Ovary (tissue), 9 donors: ENCODE measurements around the gene CCL8. TPM values are rescaled to one million over a fixed set of nuclear protein-coding genes. Genes with fewer than 3 reads are reported as not detected.

Experiments
- DNase-seq, 5 donors: peaks; one replicate each; pipeline ENCODE4 v3.0.0-alpha.2; 2019 to 2020
- H3K27ac ChIP-seq, 2 donors: fragments of 200-600 bp; one replicate each; pipeline versions ENCODE4 v1.5.1 to v1.8.0; 2019 to 2022
- H3K27me3 ChIP-seq: fragments of 200-600 bp; one replicate; pipeline ENCODE4 v1.8.0; 2022
- H3K36me3 ChIP-seq: fragments of 200-600 bp; sonication (generic); one replicate; pipeline ENCODE4 v1.5.1; 2019
- H3K4me1 ChIP-seq: one replicate; pipeline ENCODE4 v1.8.1; 2013; ENCODE audit warnings: mild to moderate bottlenecking, moderate library complexity; ENCODE audit not compliant: insufficient read depth
- H3K4me3 ChIP-seq: fragments of 200-600 bp; sonication (generic); one replicate; pipeline ENCODE4 v1.5.1; 2017
- H3K9me3 ChIP-seq, 2 donors: fragments of 200-600 bp in 1 of 2; sonication (generic) in 1 of 2; one replicate each; pipeline versions ENCODE4 v1.5.1 to v1.8.1; 2013 to 2019; ENCODE audit warnings: mild to moderate bottlenecking in 1 of 2, moderate library complexity in 1 of 2
- EP300 ChIP-seq: sonication (generic); formaldehyde crosslinking; IDR thresholded peaks from one replicate; pipeline ENCODE4 v1.6.1; 2017; ENCODE audit warnings: antibody characterized with exemption
- POLR2A ChIP-seq: fragments of 450-650 bp; IDR thresholded peaks from one replicate; pipeline ENCODE4 v1.6.1; 2017; ENCODE audit warnings: antibody characterized with exemption, mild to moderate bottlenecking, moderate library complexity
- WGBS, 3 donors: extraction: QIAGEN DNeasy Blood & Tissue Kit in 1 of 3; methylation state at CpG; one replicate each; pipeline versions ENCODE4 v1.1.5 to v1.1.7; 2013 to 2017; 5-methylcytosine and 5-hydroxymethylcytosine counted together
- intact Hi-C, 4 donors: fragments of 100-400 bp; cut with DNase I; formaldehyde crosslinking; loops; one replicate each; pipeline versions ENCODE4 v1.11.0 to v1.15.1; 2022 to 2023
- polyA plus RNA-seq, 2 donors: library from polyadenylated mRNA; stranded (reverse); fragments of 200-250 nt in 1 of 2; fragments of 350-450 nt in 1 of 2; fragmentation: Illumina TruSeq in 1 of 2; extraction: RNeasy Lipid Tissue Mini Kit (QIAGEN cat#74804) in 1 of 2; gene quantifications; one replicate each; pipeline ENCODE4 v1.2.3, GENCODE V29; 2013 to 2014
- total RNA-seq, 7 donors: library from RNA; depleted of rRNA in 2 of 7; stranded (reverse); fragments of >200 nt in 2 of 7; fragmentation: NEBNext Ultra II Directional in 3 of 7; extraction: Animal tissue kit (Norgen Biotek cat#: 25700) in 3 of 7; gene quantifications; one replicate each; pipeline versions ENCODE4 v1.1.0 to v1.2.4, GENCODE V29; 2016 to 2023
- TF ChIP-seq, protein P1 (sequence below), 3 donors: fragments of 450-650 bp in 2 of 3; fragments of 200-600 bp in 1 of 3; IDR thresholded peaks; one replicate each; pipeline versions ENCODE4 v1.5.1 to v1.8.0; 2016 to 2022; ENCODE audit warnings: antibody characterized with exemption in 3 of 3, mild to moderate bottlenecking in 1 of 3
- donor health status: DM: no; HTN: no; CAD: no; lungs with moderate emphysema.
- donor health status: DM: no; HTN: no; CAD: no.
- donor health status: Bipolar disorder and iron deficiency.
- donor health status: DM: yes; HTN: yes; CAD: no.
- donor health status: DM: no; HTN: no; CAD: no.
- donor health status: DM: yes; HTN: yes; CAD: no.

CCL8 gene
- total and polyA plus RNA-seq, 9 donors, result 0.15 to 3.7 (median 0.48) TPM; not detected in 2

DNA sequence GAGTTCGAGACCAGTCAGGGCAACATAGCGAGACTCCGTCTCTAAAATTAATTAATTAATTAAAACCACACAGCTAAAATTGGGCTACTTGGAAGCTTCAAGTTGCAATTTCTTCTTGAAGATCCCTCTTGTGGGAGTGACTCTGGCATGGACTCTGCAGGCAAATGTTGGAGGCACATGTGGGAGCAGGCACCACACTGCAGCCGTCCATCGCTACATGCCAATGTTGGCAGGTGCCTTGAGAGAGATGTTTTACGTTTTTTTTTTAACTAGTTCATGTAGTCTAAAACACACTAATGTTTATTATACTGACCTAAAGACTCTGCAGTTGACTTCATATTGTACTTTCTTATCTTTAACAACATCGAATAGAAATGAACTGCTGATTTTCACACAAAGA is 7.9 kb upstream of the CCL8 start:
- Histone ChIP-seq H3K36me3 (no peaks in the 10 kb centered on the region), H3K27ac (no peak overlapping the region), H3K27me3 (no peaks in the 10 kb centered on the region), H3K9me3 (no peaks in the 10 kb centered on the region), H3K4me3 (no peak overlapping the region), H3K4me1 (peaks cover 2% of the 10 kb centered on the region)
- no peak for DNase-seq
- WGBS, 3 donors, result 67 to 68% (median 67%) methylated on average over 7 of the region's 7 CpGs
- no peak for TF ChIP-seq POLR2A
- TF ChIP-seq, protein P1, sequence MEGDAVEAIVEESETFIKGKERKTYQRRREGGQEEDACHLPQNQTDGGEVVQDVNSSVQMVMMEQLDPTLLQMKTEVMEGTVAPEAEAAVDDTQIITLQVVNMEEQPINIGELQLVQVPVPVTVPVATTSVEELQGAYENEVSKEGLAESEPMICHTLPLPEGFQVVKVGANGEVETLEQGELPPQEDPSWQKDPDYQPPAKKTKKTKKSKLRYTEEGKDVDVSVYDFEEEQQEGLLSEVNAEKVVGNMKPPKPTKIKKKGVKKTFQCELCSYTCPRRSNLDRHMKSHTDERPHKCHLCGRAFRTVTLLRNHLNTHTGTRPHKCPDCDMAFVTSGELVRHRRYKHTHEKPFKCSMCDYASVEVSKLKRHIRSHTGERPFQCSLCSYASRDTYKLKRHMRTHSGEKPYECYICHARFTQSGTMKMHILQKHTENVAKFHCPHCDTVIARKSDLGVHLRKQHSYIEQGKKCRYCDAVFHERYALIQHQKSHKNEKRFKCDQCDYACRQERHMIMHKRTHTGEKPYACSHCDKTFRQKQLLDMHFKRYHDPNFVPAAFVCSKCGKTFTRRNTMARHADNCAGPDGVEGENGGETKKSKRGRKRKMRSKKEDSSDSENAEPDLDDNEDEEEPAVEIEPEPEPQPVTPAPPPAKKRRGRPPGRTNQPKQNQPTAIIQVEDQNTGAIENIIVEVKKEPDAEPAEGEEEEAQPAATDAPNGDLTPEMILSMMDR (IDR thresholded peaks at IDR 0.05), result no peak
- TF ChIP-seq EP300, result no peak
- intact Hi-C loops, result no loop called here

DNA sequence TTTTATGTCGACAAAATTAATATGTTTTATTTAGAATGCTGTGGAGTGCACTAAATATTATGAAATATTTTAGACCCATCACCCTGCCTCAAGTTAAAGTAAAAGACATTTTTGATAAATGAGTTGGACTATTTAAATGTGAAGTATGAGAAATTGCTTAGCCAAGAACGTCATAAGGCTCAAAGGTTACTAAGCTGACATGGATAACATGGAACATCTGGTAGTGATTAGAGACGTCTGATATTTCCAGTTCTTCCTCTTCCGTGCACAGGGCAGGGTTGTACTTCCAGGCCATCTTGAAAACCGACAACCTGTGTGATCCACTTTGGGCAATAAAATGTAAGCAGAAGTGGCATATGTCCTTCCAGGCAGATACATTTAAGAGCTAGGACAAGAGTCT is 7.2 kb upstream of the CCL8 start:
- no peaks in the 10 kb centered on the region for H3K36me3 ChIP-seq
- no peak overlapping the region for H3K27ac ChIP-seq
- TF ChIP-seq POLR2A, result no peak
- TF ChIP-seq, protein P1 (IDR thresholded peaks at IDR 0.05), result no peak
- TF ChIP-seq EP300, result no peak
- intact Hi-C loops, result no loop called here
- no peaks in the 10 kb centered on the region for H3K9me3 ChIP-seq
- no peaks in the 10 kb centered on the region for H3K27me3 ChIP-seq
- H3K4me1 ChIP-seq, result peaks cover 2% of the 10 kb centered on the region
- DNase-seq, result no peak
- 18 to 26% (median 18%) methylated on average over 5 of the region's 5 CpGs for WGBS, 3 donors
- H3K4me3 ChIP-seq, result no peak overlapping the region

DNA sequence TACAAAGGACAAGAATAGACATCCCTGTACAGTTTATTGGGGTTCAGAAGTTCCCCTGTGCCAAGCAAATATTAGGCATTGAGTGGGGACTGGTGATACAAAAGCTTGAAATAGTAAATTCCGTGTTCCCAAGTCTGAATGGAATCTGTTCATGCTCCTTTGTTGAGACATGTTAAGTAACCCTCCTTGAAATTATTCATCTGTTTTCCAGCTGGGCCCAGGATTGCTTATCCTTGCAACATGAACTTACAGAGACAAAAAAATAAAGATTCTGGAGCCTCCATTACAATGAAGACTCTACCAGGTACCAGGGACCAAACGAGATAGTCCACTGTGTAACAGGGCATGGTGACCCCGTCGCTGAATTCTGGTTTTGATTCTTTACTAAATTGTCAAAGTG is 6.1 kb upstream of the CCL8 start:
- H3K4me3 ChIP-seq, result no peak overlapping the region
- no peaks in the 10 kb centered on the region for H3K4me1 ChIP-seq
- DNase-seq, result no peak
- H3K27ac ChIP-seq, result no peak overlapping the region
- H3K27me3 ChIP-seq, result no peaks in the 10 kb centered on the region
- TF ChIP-seq, protein P1 (IDR thresholded peaks at IDR 0.05), result no peak
- no peak for TF ChIP-seq POLR2A
- no peak for TF ChIP-seq EP300
- H3K9me3 ChIP-seq, result no peaks in the 10 kb centered on the region
- intact Hi-C loops, result no loop called here
- no peaks in the 10 kb centered on the region for H3K36me3 ChIP-seq
- 64 to 70% (median 67%) methylated on average over 4 of the region's 4 CpGs for WGBS, 3 donors

DNA sequence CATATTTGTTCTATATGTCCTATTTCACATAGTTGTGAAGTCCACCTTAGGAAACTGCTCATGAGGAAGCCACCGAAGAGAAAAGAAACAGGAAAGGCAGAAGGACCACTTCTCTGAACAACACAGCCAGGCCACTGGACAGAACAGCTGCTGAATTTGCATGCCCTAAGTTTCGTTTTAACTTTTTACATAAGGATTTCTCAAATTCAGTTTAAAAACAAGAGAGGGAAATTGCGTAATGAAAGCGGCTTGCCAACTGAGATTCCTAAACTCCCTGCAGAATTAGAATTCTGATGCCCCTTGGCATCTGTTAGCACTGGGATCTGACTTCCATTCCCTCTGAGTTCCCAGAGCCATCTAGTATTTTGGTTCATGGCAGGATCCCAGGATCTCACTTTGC is 5.0 kb upstream of the CCL8 start:
- Histone ChIP-seq H3K36me3 (no peaks in the 10 kb centered on the region), H3K27me3 (no peaks in the 10 kb centered on the region), H3K9me3 (no peaks in the 10 kb centered on the region), H3K4me1 (no peaks in the 10 kb centered on the region), H3K27ac (no peak overlapping the region), H3K4me3 (no peak overlapping the region)
- TF ChIP-seq POLR2A, result no peak
- 10 to 21% (median 20%) methylated on average over 4 of the region's 4 CpGs for WGBS, 3 donors
- DNase-seq, result peak in 1 of 5 donors; percentile 49
- intact Hi-C loops, result no loop called here

DNA sequence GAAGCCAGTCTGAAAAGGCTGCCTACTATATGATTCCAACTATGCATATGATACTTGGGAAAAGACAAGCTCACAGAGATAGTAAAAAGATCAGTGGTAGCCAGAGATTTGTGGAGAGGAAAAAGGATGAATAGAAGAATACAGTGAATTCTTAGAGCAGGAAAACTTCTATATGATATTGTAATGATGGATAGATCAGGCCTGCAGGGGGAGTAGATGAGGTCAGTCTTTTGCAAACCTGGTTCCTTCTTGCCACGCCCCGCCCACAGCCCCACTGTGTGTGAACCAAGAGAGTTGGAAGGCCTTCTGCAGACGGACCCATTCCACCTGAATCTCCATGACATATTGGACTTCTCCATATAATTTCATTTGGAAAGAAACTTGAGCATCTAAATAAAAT is 761 bp upstream of the CCL8 start:
- H3K9me3 ChIP-seq, result no peaks in the 10 kb centered on the region
- no peaks in the 10 kb centered on the region for H3K36me3 ChIP-seq
- no peaks in the 10 kb centered on the region for H3K4me1 ChIP-seq
- no peak overlapping the region for H3K4me3 ChIP-seq
- no peak overlapping the region for H3K27ac ChIP-seq
- 61 to 78% (median 70%) methylated on average over 3 of the region's 3 CpGs for WGBS, 3 donors
- no peak for DNase-seq
- TF ChIP-seq, protein P1 (IDR thresholded peaks at IDR 0.05), result no peak
- TF ChIP-seq POLR2A (no peak), EP300 (no peak)
- no peaks in the 10 kb centered on the region for H3K27me3 ChIP-seq
- intact Hi-C loops, result no loop called here
